Measurements from ENCODE around the gene ZNF346. TPM values are rescaled to one million over a fixed set of nuclear protein-coding genes. Genes with fewer than 3 reads are reported as not detected.

ZNF346 gene
- total and polyA plus RNA-seq, 10 of the 15 experiments (the other 5 are each of a cell fraction or from before 2014, with no cell fraction given), result 6.5 to 30.2 (median 24.0) TPM

- no TSS peak for BruUV-seq (replicated peaks)
These were observed 71.3 kb downstream of the ZNF346 start for GRCh38 chr5:177093803-177094202.

GRCh38 chr5:177094224-177095087 is 72.0 kb downstream of the ZNF346 start:
- DNase-seq (ENCODE audit: low read depth, low spot score) (no peak), FAIRE-seq (no peak), ATAC-seq (no peak)
- 69% methylated on average over 12 of the region's 12 CpGs for WGBS (ENCODE audit: insufficient coverage, insufficient replicate concordance, low lambda C conversion rate, missing lambda C conversion rate)
- H4K20me1 ChIP-seq (ENCODE audit: control insufficient read depth, insufficient read depth), result no peaks in the 10 kb centered on the region
- H3K4me3 ChIP-seq, result no peak overlapping the region
- ChIA-PET POLR2A (no interaction called here), SMC1A (ENCODE audit: uncharacterized antibody, unreplicated experiment) (no interaction called here), RAD21 (ENCODE audit: unreplicated experiment) (no interaction called here), CTCF (no interaction called here)
- no peak for TF ChIP-seq SPI1 (IDR thresholded peaks at IDR 0.05; ENCODE audit: borderline replicate concordance, insufficient read depth, low read depth, low read length)
- no peak for TF ChIP-seq ATF7 (IDR thresholded peaks at IDR 0.05; ENCODE audit: low read depth)
- no peak for TF ChIP-seq POU2F2 (IDR thresholded peaks at IDR 0.05; ENCODE audit: borderline replicate concordance, low read depth, low read length)
- TF ChIP-seq ZBTB40 (IDR thresholded peaks at IDR 0.05; ENCODE audit: borderline replicate concordance), result no peak
- no peak for TF ChIP-seq MTA3 (IDR thresholded peaks at IDR 0.05; ENCODE audit: borderline replicate concordance, low read length)
- TF ChIP-seq RUNX3 (IDR thresholded peaks at IDR 0.05; ENCODE audit: low read length), result no peak
- no peak for TF ChIP-seq HDGF (IDR thresholded peaks at IDR 0.05)
- no peak for TF ChIP-seq CEBPB (IDR thresholded peaks at IDR 0.05; ENCODE audit: borderline replicate concordance in 1 of 2, low read depth in 2 of 2, low read length in 2 of 2)
- no peak for TF ChIP-seq MTA2 (IDR thresholded peaks at IDR 0.05; ENCODE audit: low read depth)
- TF ChIP-seq IRF3 (IDR thresholded peaks at IDR 0.05), result no peak
- no peaks in the 10 kb centered on the region for H3K36me3 ChIP-seq (ENCODE audit: control insufficient read depth in 2 of 2, insufficient read depth in 2 of 2, low read length in 1 of 2)
- H3K4me1 ChIP-seq (ENCODE audit: control insufficient read depth, insufficient read depth, low read length), result no peaks in the 10 kb centered on the region
- H3K9ac ChIP-seq (ENCODE audit: control insufficient read depth, insufficient read depth, low read length), result no peak overlapping the region
- BruUV-seq (replicated peaks), result no TSS peak
- no peaks in the 10 kb centered on the region for H3K79me2 ChIP-seq (ENCODE audit: control insufficient read depth, insufficient read depth, low read length)
- in situ Hi-C loops (cut with MboI) (no loop called here), intact Hi-C loops (cut with micrococcal nuclease; ENCODE audit: unreplicated experiment) (no loop called here)
- H2AFZ ChIP-seq (ENCODE audit: control insufficient read depth, low read depth, low read length), result no peak overlapping the region
- no peak overlapping the region for H3K27ac ChIP-seq (ENCODE audit: control insufficient read depth, insufficient read depth)
- H3K4me2 ChIP-seq (ENCODE audit: control insufficient read depth, insufficient read depth), result no peak overlapping the region
- no peaks in the 10 kb centered on the region for H3K9me3 ChIP-seq (replicated peaks; ENCODE audit: control insufficient read depth, insufficient read depth, low read length)
- no peaks in the 10 kb centered on the region; a peak in 1 of 4 replicates for H3K27me3 ChIP-seq (replicated peaks in 1 of 2; ENCODE audit: control insufficient read depth in 2 of 2, insufficient read depth in 2 of 2, low read length in 1 of 2)

More at GRCh38 chr5:177093803-177094202, 71.3 kb downstream of the ZNF346 start:
- ChIA-PET RAD21 (ENCODE audit: unreplicated experiment) (no interaction called here), CTCF (no interaction called here), SMC1A (ENCODE audit: uncharacterized antibody, unreplicated experiment) (no interaction called here), POLR2A (no interaction called here)
- Histone ChIP-seq H3K27ac (ENCODE audit: control insufficient read depth, insufficient read depth) (no peak overlapping the region), H3K27me3 (replicated peaks in 1 of 2; ENCODE audit: control insufficient read depth in 2 of 2, insufficient read depth in 2 of 2, low read length in 1 of 2) (no peaks in the 10 kb centered on the region; a peak in 1 of 4 replicates), H2AFZ (ENCODE audit: control insufficient read depth, low read depth, low read length) (no peak overlapping the region), H3K9ac (ENCODE audit: control insufficient read depth, insufficient read depth, low read length) (no peak overlapping the region), H4K20me1 (ENCODE audit: control insufficient read depth, insufficient read depth) (no peaks in the 10 kb centered on the region), H3K36me3 (ENCODE audit: control insufficient read depth in 2 of 2, insufficient read depth in 2 of 2, low read length in 1 of 2) (no peaks in the 10 kb centered on the region), H3K4me1 (ENCODE audit: control insufficient read depth, insufficient read depth, low read length) (no peaks in the 10 kb centered on the region), H3K4me3 (no peak overlapping the region), H3K4me2 (ENCODE audit: control insufficient read depth, insufficient read depth) (no peak overlapping the region), H3K9me3 (replicated peaks; ENCODE audit: control insufficient read depth, insufficient read depth, low read length) (no peaks in the 10 kb centered on the region), H3K79me2 (ENCODE audit: control insufficient read depth, insufficient read depth, low read length) (no peaks in the 10 kb centered on the region)
- no peak for FAIRE-seq
- no peak for ATAC-seq
- in situ Hi-C loops (cut with MboI) (no loop called here), intact Hi-C loops (cut with micrococcal nuclease; ENCODE audit: unreplicated experiment) (no loop called here)
- TF ChIP-seq JUND (IDR thresholded peaks at IDR 0.05; ENCODE audit: low read depth, low read length), result no peak
- no peak for DNase-seq (ENCODE audit: low read depth, low spot score)
- 60% methylated on average over 6 of the region's 6 CpGs for WGBS (ENCODE audit: insufficient coverage, insufficient replicate concordance, low lambda C conversion rate, missing lambda C conversion rate)
